GM23338 (cell line): ENCODE data around the gene IL12RB1.

Source experiments
- CREB1 ChIP-seq: fragments of 250-450 bp; sonication (Bioruptor Pico); IDR thresholded peaks from 2 replicates; pipeline ENCODE4 v1.5.0; 2020; ENCODE audit warnings: low read depth, mild to moderate bottlenecking, moderate library complexity
- CTCF ChIP-seq, 2 experiments: fragments of 200-600 bp in 1 of 2; sonication (generic) in 1 of 2; conservative IDR thresholded peaks; 2 replicates each; pipeline versions ENCODE4 v1.5.1 to v1.6.1; 2016 to 2017; ENCODE audit warnings: antibody characterized with exemption in 2 of 2, low read depth in 2 of 2, mild to moderate bottlenecking in 2 of 2, moderate library complexity in 1 of 2
- ETS1 ChIP-seq: IDR thresholded peaks from 2 replicates; pipeline ENCODE4 v1.6.1; 2016; ENCODE audit warnings: antibody characterized with exemption
- EZH2 ChIP-seq: fragments of 200-600 bp; sonication (generic); IDR thresholded peaks from one replicate; pipeline ENCODE4 v1.8.0; 2017; ENCODE audit warnings: antibody characterized with exemption, mild to moderate bottlenecking, low read depth; ENCODE audit not compliant: unreplicated experiment
- EZH2phosphoT487 ChIP-seq: fragments of 200-600 bp; sonication (generic); IDR thresholded peaks from one replicate; pipeline ENCODE4 v1.8.1; 2018; ENCODE audit warnings: antibody characterized with exemption; ENCODE audit not compliant: unreplicated experiment
- POLR2AphosphoS5 ChIP-seq: IDR thresholded peaks from 2 replicates; pipeline ENCODE4 v1.6.1; 2016; ENCODE audit warnings: antibody characterized with exemption, low read depth
- REST ChIP-seq: IDR thresholded peaks from one replicate; pipeline ENCODE4 v1.6.1; 2018; ENCODE audit warnings: antibody characterized with exemption; ENCODE audit not compliant: unreplicated experiment
- STAT1 ChIP-seq: IDR thresholded peaks from one replicate; pipeline ENCODE4 v1.6.1; 2016; ENCODE audit warnings: antibody characterized with exemption; ENCODE audit not compliant: unreplicated experiment

DNA sequence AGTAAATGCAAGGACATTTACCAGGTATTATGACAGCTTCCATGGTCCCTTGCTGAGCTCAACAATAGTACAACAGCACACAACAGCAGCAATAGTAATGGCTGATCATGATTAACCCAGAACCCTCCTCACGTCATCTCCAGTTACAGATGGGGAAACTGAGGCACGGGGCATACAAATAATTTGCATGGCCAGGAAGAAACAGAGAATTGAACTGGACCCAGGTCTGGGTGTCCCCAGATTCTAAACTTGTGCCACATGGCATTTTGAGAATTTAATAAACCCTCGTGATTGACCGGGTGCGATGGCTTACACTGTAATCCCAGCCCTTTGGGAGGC, 18.0 kb upstream of the IL12RB1 start:
- TF ChIP-seq CTCF (conservative IDR thresholded peaks at IDR 0.05; ENCODE audit: low read depth in 2 of 2) (no peak), POLR2AphosphoS5 (no peak), EZH2 (no peak), CREB1 (CRISPR knock-in tag) (no peak), ETS1 (no peak), EZH2phosphoT487 (no peak), REST (no peak), STAT1 (no peak)
